NCI-H2081 treated with DMSO at 0.1 percent for 48 hours (cell line): ENCODE data around the gene CSNK1G2.

Experiments
- DNase-seq: peaks from one replicate; lab custom pipeline; 2025; lab: John Stamatoyannopoulos, UW

Gene CSNK1G2

DNA sequence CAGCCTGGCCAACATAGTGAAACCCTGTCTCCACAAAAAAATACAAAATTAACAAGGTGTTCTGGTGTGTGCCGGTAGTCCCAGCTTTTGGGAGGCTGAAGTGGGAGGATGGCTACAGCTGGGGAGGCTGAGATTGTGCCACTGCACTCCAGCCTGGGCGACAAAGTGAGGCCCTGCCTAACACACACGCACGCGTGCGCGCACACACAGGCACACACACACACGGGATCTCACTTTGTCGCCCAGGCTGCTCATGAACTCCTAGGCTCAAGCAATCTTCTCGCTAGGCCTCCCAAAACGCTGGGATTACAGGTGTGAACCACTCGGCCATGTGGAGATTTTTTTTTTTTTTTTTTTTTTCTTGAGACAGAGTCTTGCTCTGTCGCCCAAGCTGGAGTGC, 77.8 kb downstream of the CSNK1G2 start:
- no peak for DNase-seq

DNA sequence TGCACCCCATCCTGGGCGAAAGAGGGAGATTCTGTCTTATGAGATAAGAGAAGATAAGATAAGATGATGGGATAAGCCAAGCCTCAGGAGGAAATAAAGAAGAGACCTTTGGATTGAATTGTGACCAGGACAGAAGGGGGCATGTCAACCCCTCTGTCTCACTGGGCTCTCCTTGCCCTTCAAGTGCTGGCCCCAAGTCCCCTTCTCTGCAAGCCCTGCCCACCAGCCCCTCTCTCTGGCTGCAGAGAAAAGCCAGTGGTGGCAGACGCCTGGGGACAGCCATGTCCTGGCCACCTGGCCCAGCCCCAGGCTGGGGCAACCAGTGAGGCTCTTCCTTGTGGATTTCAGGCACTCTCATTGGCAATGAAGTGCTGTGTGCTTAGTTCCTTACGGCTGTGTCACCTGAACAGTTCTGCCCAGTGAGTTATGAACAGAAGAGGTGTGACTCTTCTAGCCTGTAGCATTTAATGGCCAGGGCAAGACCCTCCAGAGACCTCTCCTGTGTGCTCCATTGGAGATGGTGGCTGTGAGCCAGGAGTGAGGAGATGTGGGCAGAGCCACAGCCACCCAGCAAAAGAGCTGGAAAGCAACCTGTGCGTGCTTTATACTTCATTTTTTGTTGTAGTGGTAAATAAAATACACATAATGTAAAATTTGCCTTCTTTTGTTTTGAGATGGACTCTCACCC, 80.6 kb downstream of the CSNK1G2 start:
- no peak for DNase-seq

DNA sequence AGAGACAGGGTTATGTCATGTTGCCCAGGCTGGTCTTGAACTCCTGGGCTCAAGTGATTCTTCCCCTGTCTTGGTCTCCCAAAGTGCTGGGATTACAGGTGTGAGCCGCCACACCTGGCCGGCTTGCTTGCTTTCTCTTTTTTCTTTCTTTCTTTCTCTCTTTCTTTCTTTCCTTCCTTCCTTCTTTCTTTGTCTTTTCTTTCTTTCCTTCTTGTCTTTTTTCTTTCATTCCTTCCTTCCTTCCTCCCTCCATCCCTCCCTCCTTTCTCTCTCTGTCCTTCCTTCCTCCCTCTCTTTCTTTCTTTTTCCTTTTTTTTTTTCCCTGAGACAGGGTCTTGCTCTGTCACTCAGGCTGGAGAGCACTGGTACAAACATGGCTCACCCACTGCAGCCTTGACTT, 81.3 kb downstream of the CSNK1G2 start:
- DNase-seq, result no peak

DNA sequence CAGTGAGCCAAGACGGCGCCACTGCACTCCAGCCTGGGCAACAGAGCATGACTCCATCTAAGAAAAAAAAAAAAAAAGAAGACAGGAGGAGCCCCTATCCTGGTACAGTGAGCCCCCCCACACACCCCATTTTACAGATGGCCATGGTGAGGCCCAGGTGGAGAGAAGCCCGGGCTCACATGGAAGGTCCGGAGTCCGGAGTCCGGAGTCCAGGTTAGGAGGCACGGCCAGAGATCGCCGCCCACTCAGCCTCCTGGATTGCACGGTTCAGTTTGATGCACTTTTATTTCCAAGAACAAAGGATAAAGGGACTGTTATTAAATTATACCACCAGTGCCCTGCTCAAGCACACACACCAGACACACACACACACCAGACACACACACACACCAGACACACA, 85.8 kb downstream of the CSNK1G2 start:
- no peak for DNase-seq

DNA sequence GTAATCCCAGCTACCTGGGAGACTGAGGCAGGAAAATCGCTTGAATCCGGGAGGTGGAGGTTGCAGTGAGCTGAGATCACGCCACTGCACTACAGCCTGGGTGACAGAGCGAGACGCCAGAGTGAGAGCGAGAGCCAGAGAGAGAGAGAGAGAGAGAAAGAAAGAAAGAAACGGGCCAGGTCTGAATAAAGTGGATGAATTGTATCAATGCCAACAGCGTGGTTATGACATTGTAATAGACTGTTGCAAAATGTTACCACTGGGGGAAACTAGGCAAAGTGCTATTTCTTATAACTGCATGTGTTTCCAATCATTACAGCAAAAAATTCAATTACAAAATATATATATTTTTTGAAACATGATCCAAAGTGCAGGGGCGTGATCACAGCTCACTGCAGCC, 86.4 kb downstream of the CSNK1G2 start:
- DNase-seq, result no peak
